ENCODE results near the gene CCDC149.

CCDC149 gene

DNA sequence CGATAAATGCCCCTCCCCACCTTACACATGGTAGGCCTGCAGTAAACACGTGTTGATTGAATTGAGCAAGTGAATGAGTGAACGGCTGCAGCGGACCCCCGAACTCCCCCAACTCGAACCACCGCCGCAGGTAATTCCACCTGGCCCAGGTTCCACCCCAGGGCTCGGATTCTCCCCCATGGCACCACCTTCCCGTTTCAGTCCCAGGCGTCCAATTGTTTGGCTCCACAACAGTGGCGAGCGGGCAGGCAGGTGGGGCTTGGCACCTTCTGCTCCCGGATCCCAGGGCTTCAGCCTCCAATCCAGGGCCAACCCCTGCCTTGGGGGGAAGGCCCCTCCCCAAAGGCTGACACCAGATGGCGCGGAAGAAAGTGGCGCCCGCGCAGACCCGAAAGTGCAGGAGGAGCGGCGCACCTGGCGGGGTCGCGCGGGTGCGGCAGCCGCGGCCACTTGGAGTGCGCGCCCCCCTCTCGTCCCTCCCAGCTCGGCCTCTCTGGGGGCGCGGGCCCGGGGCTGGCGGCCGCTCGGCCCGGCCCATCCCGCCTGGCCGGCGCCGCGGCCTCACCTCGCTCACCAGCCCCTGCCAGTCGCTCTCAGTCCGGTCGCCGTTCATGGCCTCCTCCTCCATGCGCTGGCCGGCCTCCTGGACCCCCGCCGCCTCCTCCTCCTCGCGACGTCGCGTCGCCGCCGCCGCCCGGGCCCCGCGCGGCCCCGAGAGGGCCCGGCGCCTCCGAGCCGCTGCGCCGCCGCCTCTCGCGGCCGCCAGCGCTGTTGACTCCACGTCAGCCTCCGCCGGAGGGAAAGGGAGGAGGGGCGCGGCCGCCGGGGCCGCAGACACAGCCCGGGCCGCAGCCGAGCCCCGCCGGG is at the start of gene CCDC149:
Gene CCDC149 (minus strand): TSS at position 791 of the 867 bp plus-strand sequence. CDS start 178 bp downstream, at position 613.
- peak; percentile 49 for DNase-seq (ENCODE audit: low spot score)

DNA sequence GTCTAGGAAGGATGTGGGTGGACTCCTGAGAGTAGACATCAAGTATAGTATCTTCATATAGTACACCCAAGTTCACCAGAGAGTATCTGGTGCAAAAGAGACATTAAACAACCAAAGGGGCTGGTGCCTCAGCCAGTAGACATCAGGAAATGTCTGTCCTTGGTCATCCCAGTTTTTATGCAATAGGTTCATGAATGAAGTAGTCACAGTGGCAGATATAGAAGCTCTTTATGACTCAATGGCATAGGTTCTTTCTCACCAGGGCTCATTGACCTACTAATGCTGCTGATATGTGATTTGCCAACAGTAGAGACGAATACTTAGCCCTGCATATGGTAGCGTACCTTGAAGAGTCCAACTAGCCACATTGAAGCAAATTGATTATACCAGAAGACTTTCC is 45.0 kb upstream of the CCDC149 start:
- no peak for DNase-seq (ENCODE audit: low spot score)

DNA sequence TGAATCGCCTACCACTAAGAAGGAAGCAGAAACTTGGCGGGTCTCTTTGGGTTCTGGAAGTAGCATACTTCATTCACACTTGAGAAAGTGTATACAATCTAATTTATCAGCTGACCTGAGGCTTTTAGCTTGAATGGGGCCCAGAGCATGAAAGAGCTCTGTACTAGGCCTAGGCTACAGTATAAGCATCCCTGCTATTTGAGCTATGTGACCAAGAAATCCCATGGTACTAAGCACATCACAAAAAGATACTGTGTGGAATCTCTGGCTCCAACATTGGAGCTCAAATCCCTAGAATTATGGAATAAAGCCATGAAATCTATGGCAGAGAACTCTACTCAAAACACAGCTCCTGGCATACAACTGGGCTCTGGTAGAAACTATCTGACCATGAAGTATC is 43.9 kb upstream of the CCDC149 start:
- no peak for DNase-seq (ENCODE audit: low spot score)

GRCh38 chr4:24956091-24956490 is 43.2 kb upstream of the CCDC149 start:
- DNase-seq (ENCODE audit: low spot score): no peak

DNA sequence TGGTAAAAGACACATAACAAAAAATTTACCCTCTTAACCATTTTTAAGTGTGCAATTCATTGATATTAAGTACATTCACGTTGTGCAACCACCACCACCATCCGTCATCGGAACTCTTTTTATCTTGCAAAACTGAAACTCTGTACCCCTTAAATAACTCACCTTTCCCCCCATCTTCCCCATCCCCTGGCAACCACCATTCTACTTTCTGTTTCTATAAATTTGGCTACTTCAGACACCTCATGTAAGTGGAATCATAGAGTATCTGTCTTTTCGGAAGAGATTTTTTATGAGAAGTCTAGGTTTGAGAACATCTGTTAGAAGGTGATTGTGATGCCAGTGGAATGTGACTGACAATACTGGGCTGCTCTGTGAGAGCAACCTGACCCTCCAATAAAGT is 39.8 kb upstream of the CCDC149 start:
- DNase-seq (ENCODE audit: low spot score): no peak

DNA sequence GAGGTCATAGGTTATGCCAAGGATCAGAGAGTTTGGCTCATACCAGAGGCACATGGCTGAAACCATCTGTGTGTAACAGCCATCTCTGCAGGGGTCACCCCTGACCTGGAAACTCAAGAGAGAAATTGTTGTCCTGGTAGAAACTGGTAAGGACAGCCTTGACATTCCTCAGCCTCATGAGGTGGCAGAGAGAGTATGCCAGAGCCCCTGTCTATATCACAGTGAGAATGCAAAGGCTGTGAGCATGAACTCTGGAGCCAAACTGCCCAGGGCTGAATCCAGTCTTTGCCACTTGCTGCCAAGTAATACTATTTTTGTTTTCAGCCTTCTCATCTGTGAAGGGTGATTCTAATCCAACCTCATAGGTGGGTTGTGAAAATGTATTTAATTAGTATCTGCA is 37.1 kb upstream of the CCDC149 start:
- DNase-seq (ENCODE audit: low spot score): no peak

- DNase-seq (ENCODE audit: low spot score): no peak
These were observed 25.1 kb upstream of the CCDC149 start for GRCh38 chr4:24937917-24938281.

- no peak for DNase-seq (ENCODE audit: low spot score)
These were observed 24.5 kb upstream of the CCDC149 start for GRCh38 chr4:24937176-24937916.

DNA sequence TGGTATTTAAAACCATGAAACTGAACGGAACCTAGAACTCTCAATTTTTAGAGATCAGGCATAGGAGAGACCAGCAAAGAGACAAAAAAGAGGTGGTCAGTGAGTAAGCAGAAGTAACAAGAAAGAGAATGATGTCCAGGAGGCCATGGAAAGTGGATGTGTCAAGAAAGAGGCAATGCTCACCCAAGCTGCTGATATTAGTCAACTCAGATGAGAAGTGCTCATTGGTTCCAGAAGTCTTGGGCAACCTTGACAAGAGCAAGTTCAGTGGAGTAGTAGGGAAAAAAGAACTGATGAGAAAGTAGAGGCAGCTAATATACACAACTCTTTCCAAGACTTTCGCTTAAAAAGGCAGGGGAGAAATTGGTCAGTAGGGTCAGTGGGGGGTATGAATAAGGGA is 23.0 kb upstream of the CCDC149 start:
- DNase-seq (ENCODE audit: low spot score): no peak

GRCh38 chr4:24934311-24934710 is 21.5 kb upstream of the CCDC149 start:
- no peak for DNase-seq (ENCODE audit: low spot score)

DNA sequence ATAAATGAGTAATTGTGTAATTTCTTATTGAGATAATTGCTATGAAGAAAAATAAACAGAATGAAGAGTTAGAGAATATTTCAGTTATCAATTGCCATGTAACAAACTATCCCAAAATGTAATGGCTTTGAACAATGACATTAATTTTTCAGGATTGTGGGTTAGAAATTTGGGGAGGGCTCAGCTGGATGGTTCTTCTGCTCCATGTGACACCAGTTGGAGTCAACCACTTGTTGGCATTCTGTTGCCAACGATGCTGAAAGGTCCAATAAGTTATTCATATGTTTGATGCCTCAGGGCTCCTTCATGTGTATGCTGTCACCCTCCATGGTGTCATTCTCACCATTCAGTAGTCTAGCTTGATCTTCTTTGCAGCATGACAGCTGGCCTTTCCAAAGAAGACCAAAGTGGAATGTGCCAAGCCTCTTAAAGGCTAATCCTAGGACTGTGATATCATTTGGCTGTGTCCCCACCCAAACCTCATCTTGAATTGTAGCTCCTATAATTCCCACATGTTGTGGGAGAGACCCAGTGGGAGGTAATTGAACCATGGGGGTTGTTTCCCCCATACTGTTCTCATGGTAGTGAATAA is 20.9 kb upstream of the CCDC149 start:
- DNase-seq (ENCODE audit: low spot score): no peak

DNA sequence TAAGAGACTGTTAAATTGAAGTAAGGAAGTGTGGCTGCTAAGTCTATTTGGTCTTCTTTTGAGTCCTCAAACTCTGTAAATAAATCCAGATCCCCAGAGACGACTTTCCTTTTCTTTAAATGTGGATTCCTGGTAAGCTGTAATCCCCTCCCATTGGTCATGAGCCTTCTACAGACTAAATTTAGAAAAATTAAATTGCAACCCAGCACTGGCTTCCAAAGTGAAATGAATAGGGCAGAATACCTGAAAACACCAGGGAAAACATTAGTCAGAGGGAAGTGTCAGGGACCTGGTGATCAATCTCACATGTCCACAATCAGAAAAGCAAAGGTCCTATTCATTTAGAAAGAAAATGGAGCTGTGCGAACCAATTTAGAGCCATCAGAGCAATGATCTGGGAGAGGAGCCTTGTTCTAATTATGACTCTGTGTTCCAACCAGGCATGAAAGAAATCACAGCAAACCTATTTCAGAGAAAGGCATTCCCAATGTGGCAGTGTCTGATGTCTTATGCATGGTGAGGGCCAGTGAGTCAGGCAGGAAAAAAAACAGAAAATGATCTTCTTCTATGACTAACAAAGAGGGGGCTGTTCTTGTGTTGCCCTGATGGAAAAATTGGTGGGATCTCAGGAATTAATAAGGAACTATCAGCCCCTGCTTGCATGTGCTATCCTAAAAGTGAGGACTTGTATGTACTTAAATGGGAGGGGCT is 19.8 kb upstream of the CCDC149 start:
- no peak for DNase-seq (ENCODE audit: low spot score)

DNA sequence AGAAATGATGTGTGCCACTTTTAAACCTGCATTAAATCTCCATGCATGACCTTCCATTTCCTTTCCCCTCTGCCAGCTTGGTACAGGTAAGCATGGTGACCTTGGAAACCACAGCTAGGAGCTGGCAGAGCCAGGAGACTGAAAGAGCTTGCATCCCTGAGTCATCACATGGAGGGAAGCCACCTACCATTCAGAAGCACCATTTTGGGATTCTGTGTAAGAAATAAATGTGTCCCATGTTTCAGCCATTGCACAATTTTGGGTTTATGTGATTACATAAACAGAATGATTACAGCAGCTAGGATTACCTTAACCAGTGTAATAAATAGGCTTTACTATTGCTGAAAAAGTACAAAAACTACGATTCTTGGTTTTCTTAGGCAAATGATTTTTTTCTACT is 17.3 kb upstream of the CCDC149 start:
- DNase-seq (ENCODE audit: low spot score): no peak

DNA sequence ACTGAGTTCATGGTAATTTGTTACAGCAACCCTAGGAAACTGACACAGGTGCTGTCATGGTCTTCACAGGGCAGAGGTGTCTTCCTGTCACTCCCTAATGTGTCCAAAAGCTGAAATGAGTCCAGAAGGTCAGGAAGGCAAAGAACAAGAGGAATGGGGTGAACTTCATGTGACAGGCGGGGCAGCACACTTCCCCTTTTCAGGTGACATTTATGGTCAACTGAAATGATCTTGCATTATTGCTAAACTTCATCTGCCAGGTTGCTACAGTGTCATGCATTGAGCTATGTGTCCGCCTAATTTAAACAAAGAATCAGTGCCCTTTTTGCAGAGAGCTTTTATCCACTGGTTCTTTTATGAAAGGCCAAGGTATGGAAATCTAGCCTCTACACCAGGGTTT is 15.9 kb upstream of the CCDC149 start:
- no peak for DNase-seq (ENCODE audit: low spot score)

DNA sequence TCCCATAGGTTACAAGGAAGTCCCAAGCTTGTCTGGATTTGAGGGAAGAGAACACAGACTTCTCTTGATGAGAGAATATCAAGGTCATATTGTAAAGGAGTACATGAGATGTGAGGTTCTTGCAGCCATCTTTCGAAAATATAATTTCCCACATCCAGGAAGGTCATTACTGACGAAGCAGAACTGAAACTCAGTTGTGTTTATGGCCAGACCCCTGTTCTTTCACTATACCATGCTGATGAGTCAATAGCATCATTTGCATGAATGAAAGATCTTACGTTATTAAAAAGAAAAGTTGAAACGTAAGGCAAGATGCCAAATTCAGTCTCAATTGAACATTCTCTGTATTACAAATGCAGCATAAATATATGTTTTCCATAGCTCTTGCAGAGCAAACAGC is 14.2 kb upstream of the CCDC149 start:
- no peak for DNase-seq (ENCODE audit: low spot score)

- no peak for DNase-seq (ENCODE audit: low spot score)
These were observed 11.5 kb upstream of the CCDC149 start for GRCh38 chr4:24924309-24924781.

DNA sequence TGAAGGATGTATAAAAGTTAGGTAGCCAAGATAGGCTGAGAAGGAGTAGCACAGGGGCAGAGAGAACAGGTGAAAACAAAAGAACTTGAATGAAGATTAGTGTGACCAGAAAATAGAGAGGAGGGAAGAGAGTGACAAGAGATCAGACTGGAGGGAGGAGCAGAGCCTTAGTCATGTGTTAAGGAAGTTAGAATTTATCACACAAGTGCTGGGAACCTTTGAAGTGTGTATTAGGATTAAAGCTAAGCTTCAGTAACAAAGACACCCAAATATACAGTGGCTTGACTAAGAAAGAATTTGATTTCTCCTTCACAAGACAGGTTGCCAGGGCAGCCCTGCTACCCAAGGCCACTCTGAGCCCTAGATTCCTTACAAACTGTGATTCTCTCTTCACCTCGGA is 10.7 kb upstream of the CCDC149 start:
- no peak for DNase-seq (ENCODE audit: low spot score)

- DNase-seq (ENCODE audit: low spot score): no peak
These were observed 10.2 kb upstream of the CCDC149 start for GRCh38 chr4:24923002-24923401.

DNA sequence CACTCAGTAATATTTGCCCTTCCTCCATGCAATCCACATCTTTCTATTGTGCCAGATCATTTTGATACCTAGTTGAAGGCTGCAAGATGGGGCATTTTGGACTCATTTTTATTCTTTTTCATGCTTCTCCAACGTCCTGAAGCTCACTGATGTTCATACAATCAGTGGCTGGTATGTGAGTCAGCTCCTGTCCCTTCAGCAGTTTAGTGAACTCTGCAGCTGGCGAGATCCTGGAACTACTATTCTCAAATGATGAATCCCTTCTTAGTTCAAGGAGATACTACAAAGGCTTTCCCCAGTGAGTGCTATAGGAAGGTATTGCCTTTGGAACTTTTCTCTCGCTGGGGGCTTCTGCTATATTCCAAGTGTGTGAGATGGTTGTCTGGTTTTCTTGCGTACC is 9.6 kb upstream of the CCDC149 start:
- no peak for DNase-seq (ENCODE audit: low spot score)

DNA sequence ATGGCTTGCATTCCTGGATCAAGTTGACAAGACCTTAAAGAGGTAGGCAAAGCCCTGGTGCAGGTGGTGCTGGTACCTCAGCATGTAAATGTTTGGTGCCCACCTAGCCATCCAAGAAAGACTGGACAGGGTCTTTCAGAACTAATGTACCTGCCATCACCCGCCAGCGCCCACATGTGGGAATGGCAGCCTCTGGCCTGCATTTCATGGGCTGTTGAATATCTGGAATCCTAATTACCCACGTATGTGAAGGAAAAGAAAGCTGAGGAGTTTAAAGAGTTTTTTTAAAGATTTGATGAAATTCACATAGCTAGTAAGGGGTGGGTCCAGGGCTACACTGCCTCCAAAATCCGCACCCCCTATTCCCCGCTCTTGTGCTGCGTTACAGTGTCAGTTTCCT is 8.6 kb upstream of the CCDC149 start:
- no peak for DNase-seq (ENCODE audit: low spot score)

- no peak for DNase-seq (ENCODE audit: low spot score)
These were observed 7.2 kb upstream of the CCDC149 start for GRCh38 chr4:24920008-24920407.

All from kidney capillary endothelial cell (primary cell).